HG03108 (cell line): ENCODE measurements around the gene IPO9.
"Not testable (repeated sequence)": the region's sequence is repeated elsewhere in the genome, so short reads cannot be mapped to it uniquely, and the experiment has no call there.

Experiments used
- ATAC-seq: cut with Tn5 transposase; IDR thresholded peaks from one replicate; pipeline ENCODE4 v1.9.1; 2021; ENCODE audit warnings: moderate library complexity; ENCODE audit not compliant: unreplicated experiment

IPO9 gene

GRCh38 chr1:201900476-201900875 lies 71.5 kb downstream of the IPO9 start:
- no peak for ATAC-seq

- not testable (repeated sequence) for ATAC-seq
Measured at GRCh38 chr1:201901036-201901435, 72.1 kb downstream of the IPO9 start.

- ATAC-seq, result no peak
Measured at GRCh38 chr1:201902198-201902597, 73.2 kb downstream of the IPO9 start.

- no peak for ATAC-seq
Measured at GRCh38 chr1:201903135-201903534, 74.2 kb downstream of the IPO9 start.

- ATAC-seq, result no peak
Measured at GRCh38 chr1:201904579-201904978, 75.6 kb downstream of the IPO9 start.

- ATAC-seq, result no peak
Measured at GRCh38 chr1:201905234-201905890, 76.4 kb downstream of the IPO9 start.

GRCh38 chr1:201906336-201906735 lies 77.4 kb downstream of the IPO9 start:
- no peak for ATAC-seq

- ATAC-seq, result no peak
Measured at GRCh38 chr1:201907621-201908020, 78.7 kb downstream of the IPO9 start.

- no peak for ATAC-seq
Measured at GRCh38 chr1:201911826-201912571, 83.0 kb downstream of the IPO9 start.

- no peak for ATAC-seq
Measured at GRCh38 chr1:201912832-201913231, 83.9 kb downstream of the IPO9 start.

- no peak for ATAC-seq
Measured at GRCh38 chr1:201914456-201915235, 85.7 kb downstream of the IPO9 start.

GRCh38 chr1:201916649-201917249 lies 87.8 kb downstream of the IPO9 start:
- no peak for ATAC-seq

GRCh38 chr1:201917362-201918033 lies 88.5 kb downstream of the IPO9 start:
- no peak for ATAC-seq

- ATAC-seq, result no peak
Measured at GRCh38 chr1:201918343-201918742, 89.4 kb downstream of the IPO9 start.

- ATAC-seq, result no peak
Measured at GRCh38 chr1:201921952-201922558, 93.1 kb downstream of the IPO9 start.

- no peak for ATAC-seq
Measured at GRCh38 chr1:201925301-201925567, 96.3 kb downstream of the IPO9 start.

GRCh38 chr1:201925981-201926645 lies 97.2 kb downstream of the IPO9 start:
- ATAC-seq, result no peak

- no peak for ATAC-seq
Measured at GRCh38 chr1:201928266-201928665, 99.3 kb downstream of the IPO9 start.

GRCh38 chr1:201930137-201930536 lies 101.2 kb downstream of the IPO9 start:
- no peak for ATAC-seq

- ATAC-seq, result no peak
Measured at GRCh38 chr1:201930803-201931202, 101.8 kb downstream of the IPO9 start.
